NK-92 (cell line): Measurements from ENCODE around the gene TRAF7.

Experiments
- DNase-seq: peaks from one replicate; lab custom pipeline; 2025; ENCODE audit not compliant: unreplicated experiment; lab: John Stamatoyannopoulos, UW

TRAF7 gene

GRCh38 chr16:2213817-2214718 is 58.5 kb downstream of the TRAF7 start:
- no peak for DNase-seq

- DNase-seq = no peak
These were observed 59.1 kb downstream of the TRAF7 start, which contains the start of gene PGP for GRCh38 chr16:2214719-2214968. Gene PGP, minus strand, starts transcription at chr16:2214840. Its CDS starts 63 bp downstream, at chr16:2214777.

GRCh38 chr16:2216330-2216729 is 60.7 kb downstream of the TRAF7 start:
- DNase-seq = no peak

GRCh38 chr16:2223221-2223941 is 67.8 kb downstream of the TRAF7 start, which contains the start of gene E4F1:
Gene E4F1, plus strand, starts transcription at chr16:2223591. Its CDS starts 23 bp downstream, at chr16:2223614.
- peak; percentile 89 for DNase-seq

GRCh38 chr16:2223942-2224486 is 68.4 kb downstream of the TRAF7 start:
- no peak for DNase-seq

GRCh38 chr16:2226245-2226793 is 70.7 kb downstream of the TRAF7 start:
- DNase-seq = no peak

GRCh38 chr16:2226918-2227317 is 71.3 kb downstream of the TRAF7 start:
- no peak for DNase-seq
